Kidney epithelial cell (primary cell): ENCODE measurements around the gene NRAP. TPM values are rescaled to one million over a fixed set of nuclear protein-coding genes. Genes with fewer than 3 reads are reported as not detected.

Source experiments
- DNase-seq: peaks from one replicate; pipeline ENCODE4 v3.0.0-alpha.2; 2010; ENCODE audit warnings: low read depth
- H3K27me3 ChIP-seq: 2 replicates; pipeline ENCODE4 v1.6.0; 2011; ENCODE audit warnings: low read length; ENCODE audit not compliant: control insufficient read depth, insufficient read depth
- H3K36me3 ChIP-seq: 2 replicates; pipeline ENCODE4 v1.5.1; 2011; ENCODE audit warnings: low read length; ENCODE audit not compliant: control insufficient read depth, insufficient read depth
- H3K4me3 ChIP-seq: 2 replicates; pipeline ENCODE4 v1.5.1; 2011; ENCODE audit warnings: low read depth, mild to moderate bottlenecking, control low read depth, low read length
- total RNA-seq: library from RNA; depleted of rRNA; stranded (reverse); fragments of >200 nt; gene quantifications from 2 replicates; pipeline ENCODE4 v1.2.3, GENCODE V29; 2015
- TF ChIP-seq, protein P1 (sequence below): IDR thresholded peaks from 2 replicates; pipeline ENCODE4 v1.5.1; 2011; ENCODE audit warnings: mild to moderate bottlenecking, moderate library complexity, low read length, control low read depth, inconsistent platforms; ENCODE audit not compliant: insufficient read depth, poor library complexity, severe bottlenecking

The NRAP gene
- total RNA-seq, 1 donor from 2014 or later: not detected

DNA sequence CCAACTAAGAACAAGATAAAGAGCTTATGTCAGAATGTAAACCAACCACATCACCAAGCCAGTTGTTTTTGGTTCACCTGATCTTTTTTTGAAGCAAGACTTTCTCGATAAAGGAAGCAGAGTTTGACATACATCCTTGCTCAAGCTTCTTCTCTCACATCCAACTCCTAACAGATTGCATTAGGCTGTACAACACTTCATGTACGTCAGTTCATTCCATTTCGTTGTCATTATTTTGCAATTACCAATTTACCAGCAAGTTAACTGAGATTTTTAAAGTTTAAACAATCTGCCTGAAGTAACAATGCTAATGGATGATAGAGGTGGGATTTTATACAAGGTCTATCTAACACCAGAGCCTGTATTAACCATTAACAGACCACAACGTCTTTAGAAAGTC, 41.0 kb downstream of the NRAP start:
- DNase-seq: no peak

DNA sequence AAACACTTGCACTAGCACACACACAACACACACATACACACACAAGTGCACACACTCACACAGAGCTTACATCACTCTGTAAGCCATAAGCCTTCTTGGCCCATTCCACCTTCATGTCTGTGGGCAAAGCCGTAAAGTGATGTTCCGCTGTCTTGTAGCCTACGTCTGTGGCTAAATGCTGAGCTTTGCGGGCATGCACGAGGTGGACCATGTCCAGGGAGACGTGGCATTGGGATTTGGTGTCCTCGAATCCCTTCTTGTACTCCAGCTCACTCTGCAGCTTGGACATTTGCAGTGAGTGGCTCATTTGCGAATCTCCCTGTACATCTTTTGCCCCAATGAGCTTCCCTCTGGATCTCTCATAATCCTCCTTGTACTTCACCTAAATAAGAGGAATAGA, 42.0 kb downstream of the NRAP start:
- no peak for DNase-seq
- Histone ChIP-seq H3K27me3 (peaks cover 9% of the 10 kb centered on the region), H3K4me3 (no peak overlapping the region), H3K36me3 (no peaks in the 10 kb centered on the region)
- TF ChIP-seq, protein P1, sequence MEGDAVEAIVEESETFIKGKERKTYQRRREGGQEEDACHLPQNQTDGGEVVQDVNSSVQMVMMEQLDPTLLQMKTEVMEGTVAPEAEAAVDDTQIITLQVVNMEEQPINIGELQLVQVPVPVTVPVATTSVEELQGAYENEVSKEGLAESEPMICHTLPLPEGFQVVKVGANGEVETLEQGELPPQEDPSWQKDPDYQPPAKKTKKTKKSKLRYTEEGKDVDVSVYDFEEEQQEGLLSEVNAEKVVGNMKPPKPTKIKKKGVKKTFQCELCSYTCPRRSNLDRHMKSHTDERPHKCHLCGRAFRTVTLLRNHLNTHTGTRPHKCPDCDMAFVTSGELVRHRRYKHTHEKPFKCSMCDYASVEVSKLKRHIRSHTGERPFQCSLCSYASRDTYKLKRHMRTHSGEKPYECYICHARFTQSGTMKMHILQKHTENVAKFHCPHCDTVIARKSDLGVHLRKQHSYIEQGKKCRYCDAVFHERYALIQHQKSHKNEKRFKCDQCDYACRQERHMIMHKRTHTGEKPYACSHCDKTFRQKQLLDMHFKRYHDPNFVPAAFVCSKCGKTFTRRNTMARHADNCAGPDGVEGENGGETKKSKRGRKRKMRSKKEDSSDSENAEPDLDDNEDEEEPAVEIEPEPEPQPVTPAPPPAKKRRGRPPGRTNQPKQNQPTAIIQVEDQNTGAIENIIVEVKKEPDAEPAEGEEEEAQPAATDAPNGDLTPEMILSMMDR: no peak

More for the DNA sequence above, 41.0 kb downstream of the NRAP start:
- Histone ChIP-seq H3K4me3 (no peak overlapping the region), H3K27me3 (peaks cover 6% of the 10 kb centered on the region), H3K36me3 (no peaks in the 10 kb centered on the region)
- TF ChIP-seq, protein P1: no peak

DNA sequence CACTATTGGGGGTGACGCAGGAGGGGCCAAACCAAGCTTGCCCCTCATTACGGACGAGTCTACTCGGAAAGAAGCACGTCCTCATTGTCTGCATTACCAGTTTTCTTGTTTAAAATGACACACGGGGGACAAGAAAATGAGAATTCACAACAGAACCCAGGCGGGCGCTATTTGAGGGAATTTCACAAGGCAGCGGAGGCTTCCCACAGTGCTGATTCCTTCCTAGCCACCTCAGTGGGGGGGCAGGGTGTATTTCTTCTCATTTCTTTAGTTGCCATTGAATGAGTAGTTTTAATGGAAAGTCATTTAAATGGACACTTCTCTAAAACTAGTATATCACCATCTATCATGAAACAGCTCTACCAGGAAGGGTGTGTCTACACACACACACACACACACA, 42.9 kb downstream of the NRAP start:
- TF ChIP-seq, protein P1: no peak
- H3K27me3 ChIP-seq: peaks cover 7% of the 10 kb centered on the region
- H3K36me3 ChIP-seq: no peaks in the 10 kb centered on the region
- no peak for DNase-seq
- no peak overlapping the region for H3K4me3 ChIP-seq

DNA sequence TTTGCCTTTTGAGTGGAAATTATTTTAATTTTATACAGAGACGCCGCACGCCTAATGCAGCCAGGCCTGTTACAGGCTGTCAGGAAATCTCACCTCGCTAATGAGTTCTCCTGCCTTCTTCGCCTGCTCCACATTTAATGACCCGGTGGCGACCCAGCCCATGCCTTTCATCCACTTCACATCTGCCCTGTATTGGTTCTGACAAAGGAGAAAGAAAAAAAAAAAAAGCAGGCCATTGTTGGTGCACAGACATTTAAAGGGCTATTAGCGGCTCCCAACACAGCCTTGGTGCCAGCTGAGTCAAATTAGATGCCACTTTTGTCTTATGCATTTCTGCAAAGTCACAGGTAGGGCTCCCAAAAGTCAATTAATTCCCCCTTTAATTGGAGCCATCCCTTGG, 43.3 kb downstream of the NRAP start:
- TF ChIP-seq, protein P1: no peak
- Histone ChIP-seq H3K27me3 (peaks cover 9% of the 10 kb centered on the region), H3K36me3 (no peaks in the 10 kb centered on the region), H3K4me3 (no peak overlapping the region)
- DNase-seq: no peak

DNA sequence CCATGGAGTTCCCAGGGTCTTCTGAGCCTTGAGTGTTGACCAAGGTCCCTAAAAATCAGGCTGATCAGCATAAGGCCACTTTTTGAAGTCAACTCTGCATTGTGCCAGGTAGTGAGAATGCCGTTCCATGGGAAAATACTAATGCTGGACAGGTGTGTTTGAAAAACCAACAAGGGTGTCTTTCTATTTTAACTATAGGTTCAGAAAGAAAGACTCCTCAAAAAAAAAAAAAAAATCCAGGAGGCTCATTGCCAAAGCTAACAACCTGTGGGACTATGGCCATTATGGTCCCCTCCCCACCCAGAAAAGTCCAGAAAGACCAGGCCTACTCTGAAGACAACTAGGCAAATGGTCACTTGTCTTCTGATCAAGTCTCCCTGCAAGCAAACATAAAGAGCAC, 44.4 kb downstream of the NRAP start:
- Histone ChIP-seq H3K4me3 (no peak overlapping the region), H3K36me3 (no peaks in the 10 kb centered on the region), H3K27me3 (peaks cover 11% of the 10 kb centered on the region)
- DNase-seq: no peak
- TF ChIP-seq, protein P1: no peak

DNA sequence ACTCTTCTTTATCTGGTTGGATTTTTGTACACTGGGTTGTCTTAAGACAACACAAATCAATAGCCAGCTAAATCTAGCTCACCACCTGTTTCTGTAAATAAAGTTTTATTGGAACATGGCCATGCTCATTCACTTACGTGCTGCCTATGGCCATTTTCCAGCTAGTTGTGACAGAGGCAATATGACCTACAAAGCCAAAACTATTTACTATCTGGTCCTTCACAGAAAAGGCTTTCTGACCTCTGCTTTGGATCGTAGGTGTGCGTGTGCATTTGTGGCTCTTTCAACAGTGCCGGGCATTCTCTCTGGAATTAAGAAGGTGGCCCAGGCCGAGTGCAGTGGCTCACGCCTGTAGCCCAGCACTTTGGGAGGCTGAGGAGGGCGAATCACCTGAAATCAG, 45.5 kb downstream of the NRAP start:
- H3K36me3 ChIP-seq: no peaks in the 10 kb centered on the region
- TF ChIP-seq, protein P1: no peak
- H3K4me3 ChIP-seq: no peak overlapping the region
- no peak for DNase-seq
- peaks cover 13% of the 10 kb centered on the region for H3K27me3 ChIP-seq
